WTC11 (cell line): Measurements from ENCODE around the gene DCP1B. TPM values are rescaled to one million over a fixed set of nuclear protein-coding genes. Genes with fewer than 3 reads are reported as not detected.

Source experiments
- ATAC-seq: fragments of 200-7000 bp; cut with Tn5 transposase; 2 replicates; pipeline ENCODE4 v1.10.0; 2021; ENCODE audit warnings: mild to moderate bottlenecking, moderate library complexity
- CTCF ChIA-PET: fragments of 300-600 bp; sonication (Branson Sonifier 250); formaldehyde crosslinking; loops from one replicate; lab custom pipeline; 2021; ENCODE audit warnings: antibody characterized with exemption; lab: Charles Lee
- POLR2A ChIA-PET: fragments of 350-600 bp; sonication (Branson Sonifier 250); formaldehyde crosslinking; loops from one replicate; lab custom pipeline; 2021; ENCODE audit warnings: antibody characterized with exemption; lab: Charles Lee
- DNase-seq: peaks from one replicate; pipeline ENCODE4 v3.0.0; 2021; ENCODE audit warnings: low spot score
- H3K27ac Mint-ChIP-seq: 2 replicates; pipeline ENCODE4 v1.8.0; 2021; ENCODE audit warnings: mixed read lengths
- H3K27me3 Mint-ChIP-seq: 2 replicates; pipeline ENCODE4 v1.8.0; 2021; ENCODE audit warnings: low read depth, mild to moderate bottlenecking, moderate library complexity, mixed read lengths
- H3K36me3 Mint-ChIP-seq: 2 replicates; pipeline ENCODE4 v1.8.0; 2021; ENCODE audit warnings: mixed read lengths
- H3K4me1 Mint-ChIP-seq: 2 replicates; pipeline ENCODE4 v1.8.0; 2022; ENCODE audit warnings: mixed read lengths
- H3K4me3 Mint-ChIP-seq: 2 replicates; pipeline ENCODE4 v1.8.0; 2021; ENCODE audit warnings: mild to moderate bottlenecking, moderate library complexity, mixed read lengths
- H3K9me3 Mint-ChIP-seq: 2 replicates; pipeline ENCODE4 v1.8.0; 2021; ENCODE audit warnings: mixed read lengths
- ESRRA ChIP-seq: sonication (generic); formaldehyde crosslinking; IDR thresholded peaks from 2 replicates; pipeline ENCODE4 v1.8.1; 2022; ENCODE audit warnings: mild to moderate bottlenecking, missing genetic modification reagents, borderline replicate concordance
- FOXK1 ChIP-seq: sonication (generic); formaldehyde crosslinking; IDR thresholded peaks from 2 replicates; pipeline ENCODE4 v1.8.0; 2022; ENCODE audit warnings: mild to moderate bottlenecking, moderate library complexity, missing genetic modification reagents
- JAZF1 ChIP-seq: fragments of 250-450 bp; sonication (Bioruptor Pico); IDR thresholded peaks from 2 replicates; pipeline ENCODE4 v1.9.0; 2021; ENCODE audit warnings: moderate library complexity, mild to moderate bottlenecking, inconsistent platforms
- RORB ChIP-seq: fragments of 250-450 bp; sonication (Bioruptor Pico); IDR thresholded peaks from 2 replicates; pipeline ENCODE4 v1.9.0; 2021; ENCODE audit warnings: mild to moderate bottlenecking
- TCF7 ChIP-seq: sonication (generic); formaldehyde crosslinking; IDR thresholded peaks from 2 replicates; pipeline ENCODE4 v1.8.0; 2022; ENCODE audit warnings: mild to moderate bottlenecking, low read depth, missing genetic modification reagents, moderate library complexity
- TEAD1 ChIP-seq: sonication (generic); formaldehyde crosslinking; IDR thresholded peaks from 2 replicates; pipeline ENCODE4 v1.8.0; 2022; ENCODE audit warnings: mild to moderate bottlenecking, missing genetic modification reagents
- TP53 ChIP-seq: sonication (generic); formaldehyde crosslinking; IDR thresholded peaks from 2 replicates; pipeline ENCODE4 v1.8.1; 2023; ENCODE audit warnings: mild to moderate bottlenecking, missing genetic modification reagents
- ZNF121 ChIP-seq: sonication (generic); formaldehyde crosslinking; IDR thresholded peaks from 2 replicates; pipeline ENCODE4 v1.8.0; 2023; ENCODE audit warnings: missing genetic modification reagents
- ZNF317 ChIP-seq: sonication (generic); formaldehyde crosslinking; IDR thresholded peaks from 2 replicates; pipeline ENCODE4 v1.8.1; 2023; ENCODE audit warnings: low read depth, mild to moderate bottlenecking, moderate library complexity, missing genetic modification reagents, borderline replicate concordance
- ZNF416 ChIP-seq: fragments of 250-450 bp; sonication (Bioruptor Pico); IDR thresholded peaks from 2 replicates; pipeline ENCODE4 v1.9.0; 2021; ENCODE audit warnings: mild to moderate bottlenecking, inconsistent platforms
- total RNA-seq: library from RNA; stranded (reverse); gene quantifications from 3 replicates; pipeline ENCODE4 v1.2.3, GENCODE V29; 2021
- TF ChIP-seq, protein P1 (sequence below): sonication (generic); formaldehyde crosslinking; IDR thresholded peaks from 2 replicates; pipeline ENCODE4 v1.8.0; 2022; ENCODE audit warnings: missing genetic modification reagents
- TF ChIP-seq, protein P2 (sequence below): fragments of 250-450 bp; sonication (Bioruptor Pico); IDR thresholded peaks from 2 replicates; pipeline ENCODE4 v1.9.0; 2021; ENCODE audit warnings: moderate library complexity, mild to moderate bottlenecking, inconsistent platforms, borderline replicate concordance
- TF ChIP-seq, protein P3 (sequence below): sonication (generic); formaldehyde crosslinking; IDR thresholded peaks from 2 replicates; pipeline ENCODE4 v1.8.1; 2022; ENCODE audit warnings: low read depth, missing genetic modification reagents, borderline replicate concordance
- TF ChIP-seq, protein P4 (sequence below): sonication (generic); formaldehyde crosslinking; IDR thresholded peaks from 2 replicates; pipeline ENCODE4 v1.8.1; 2022; ENCODE audit warnings: mild to moderate bottlenecking, moderate library complexity, missing genetic modification reagents
- TF ChIP-seq, protein P5 (sequence below): sonication (generic); formaldehyde crosslinking; conservative IDR thresholded peaks from 2 replicates; pipeline ENCODE4 v1.8.1; 2022; ENCODE audit warnings: mild to moderate bottlenecking, missing genetic modification reagents
- TF ChIP-seq, protein P6 (sequence below): sonication (generic); formaldehyde crosslinking; IDR thresholded peaks from 2 replicates; pipeline ENCODE4 v1.8.0; 2023; ENCODE audit warnings: missing genetic modification reagents, mild to moderate bottlenecking, borderline replicate concordance
- TF ChIP-seq, protein P7 (sequence below): sonication (generic); formaldehyde crosslinking; IDR thresholded peaks from 2 replicates; pipeline ENCODE4 v1.8.1; 2023; ENCODE audit warnings: mild to moderate bottlenecking, missing genetic modification reagents, borderline replicate concordance
- TF ChIP-seq, protein P8 (sequence below): fragments of 200-600 bp; IDR thresholded peaks from 2 replicates; pipeline ENCODE4 v1.8.0; 2022; ENCODE audit warnings: antibody characterized with exemption

DCP1B gene
- total RNA-seq, 1 experiment from 2014 or later = 25.1 TPM

DNA sequence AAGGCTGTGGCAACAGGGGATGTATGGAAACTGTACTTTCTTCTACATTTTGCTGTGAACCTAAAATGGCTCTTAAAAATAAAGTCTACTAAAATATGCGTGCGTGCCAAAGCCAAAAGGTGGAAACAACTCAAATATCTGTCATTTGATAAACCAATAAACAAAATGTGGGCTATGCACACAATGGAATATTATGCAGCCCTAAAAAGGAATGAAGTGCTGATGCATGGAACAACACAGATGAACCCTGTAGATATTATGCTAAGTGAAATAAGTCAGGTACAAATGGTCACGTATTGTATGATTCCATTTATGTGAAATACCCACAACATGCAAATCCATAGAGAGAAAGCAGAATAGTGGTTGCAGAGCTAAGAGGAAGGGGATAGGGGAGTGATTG is 93.8 kb downstream of the DCP1B start:
- Mint-ChIP-seq H3K27me3 (peaks cover 5% of the 10 kb centered on the region; the same call in 1 of the 2 replicates), H3K4me1 (peaks cover 7% of the 10 kb centered on the region; the same call in 1 of the 2 replicates), H3K27ac (no peak overlapping the region), H3K4me3 (no peak overlapping the region), H3K9me3 (peaks cover 26% of the 10 kb centered on the region), H3K36me3 (no peaks in the 10 kb centered on the region)
- ChIA-PET POLR2A (no interaction called here), CTCF (no interaction called here)
- TF ChIP-seq, protein P1, sequence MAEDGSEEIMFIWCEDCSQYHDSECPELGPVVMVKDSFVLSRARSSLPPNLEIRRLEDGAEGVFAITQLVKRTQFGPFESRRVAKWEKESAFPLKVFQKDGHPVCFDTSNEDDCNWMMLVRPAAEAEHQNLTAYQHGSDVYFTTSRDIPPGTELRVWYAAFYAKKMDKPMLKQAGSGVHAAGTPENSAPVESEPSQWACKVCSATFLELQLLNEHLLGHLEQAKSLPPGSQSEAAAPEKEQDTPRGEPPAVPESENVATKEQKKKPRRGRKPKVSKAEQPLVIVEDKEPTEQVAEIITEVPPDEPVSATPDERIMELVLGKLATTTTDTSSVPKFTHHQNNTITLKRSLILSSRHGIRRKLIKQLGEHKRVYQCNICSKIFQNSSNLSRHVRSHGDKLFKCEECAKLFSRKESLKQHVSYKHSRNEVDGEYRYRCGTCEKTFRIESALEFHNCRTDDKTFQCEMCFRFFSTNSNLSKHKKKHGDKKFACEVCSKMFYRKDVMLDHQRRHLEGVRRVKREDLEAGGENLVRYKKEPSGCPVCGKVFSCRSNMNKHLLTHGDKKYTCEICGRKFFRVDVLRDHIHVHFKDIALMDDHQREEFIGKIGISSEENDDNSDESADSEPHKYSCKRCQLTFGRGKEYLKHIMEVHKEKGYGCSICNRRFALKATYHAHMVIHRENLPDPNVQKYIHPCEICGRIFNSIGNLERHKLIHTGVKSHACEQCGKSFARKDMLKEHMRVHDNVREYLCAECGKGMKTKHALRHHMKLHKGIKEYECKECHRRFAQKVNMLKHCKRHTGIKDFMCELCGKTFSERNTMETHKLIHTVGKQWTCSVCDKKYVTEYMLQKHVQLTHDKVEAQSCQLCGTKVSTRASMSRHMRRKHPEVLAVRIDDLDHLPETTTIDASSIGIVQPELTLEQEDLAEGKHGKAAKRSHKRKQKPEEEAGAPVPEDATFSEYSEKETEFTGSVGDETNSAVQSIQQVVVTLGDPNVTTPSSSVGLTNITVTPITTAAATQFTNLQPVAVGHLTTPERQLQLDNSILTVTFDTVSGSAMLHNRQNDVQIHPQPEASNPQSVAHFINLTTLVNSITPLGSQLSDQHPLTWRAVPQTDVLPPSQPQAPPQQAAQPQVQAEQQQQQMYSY = no peak
- TF ChIP-seq, protein P2, sequence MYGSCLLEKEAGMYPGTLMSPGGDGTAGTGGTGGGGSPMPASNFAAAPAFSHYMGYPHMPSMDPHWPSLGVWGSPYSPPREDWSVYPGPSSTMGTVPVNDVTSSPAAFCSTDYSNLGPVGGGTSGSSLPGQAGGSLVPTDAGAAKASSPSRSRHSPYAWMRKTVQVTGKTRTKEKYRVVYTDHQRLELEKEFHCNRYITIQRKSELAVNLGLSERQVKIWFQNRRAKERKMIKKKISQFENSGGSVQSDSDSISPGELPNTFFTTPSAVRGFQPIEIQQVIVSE (CRISPR knock-in tag) = no peak
- TF ChIP-seq, protein P3, sequence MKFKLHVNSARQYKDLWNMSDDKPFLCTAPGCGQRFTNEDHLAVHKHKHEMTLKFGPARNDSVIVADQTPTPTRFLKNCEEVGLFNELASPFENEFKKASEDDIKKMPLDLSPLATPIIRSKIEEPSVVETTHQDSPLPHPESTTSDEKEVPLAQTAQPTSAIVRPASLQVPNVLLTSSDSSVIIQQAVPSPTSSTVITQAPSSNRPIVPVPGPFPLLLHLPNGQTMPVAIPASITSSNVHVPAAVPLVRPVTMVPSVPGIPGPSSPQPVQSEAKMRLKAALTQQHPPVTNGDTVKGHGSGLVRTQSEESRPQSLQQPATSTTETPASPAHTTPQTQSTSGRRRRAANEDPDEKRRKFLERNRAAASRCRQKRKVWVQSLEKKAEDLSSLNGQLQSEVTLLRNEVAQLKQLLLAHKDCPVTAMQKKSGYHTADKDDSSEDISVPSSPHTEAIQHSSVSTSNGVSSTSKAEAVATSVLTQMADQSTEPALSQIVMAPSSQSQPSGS (CRISPR knock-in tag) = no peak
- TF ChIP-seq RORB (no peak), TCF7 (CRISPR knock-in tag) (no peak), FOXK1 (CRISPR knock-in tag) (no peak), ZNF416 (CRISPR knock-in tag) (no peak), ZNF317 (CRISPR knock-in tag) (no peak), ESRRA (no peak), TP53 (no peak), JAZF1 (no peak), ZNF121 (CRISPR knock-in tag) (no peak), TEAD1 (CRISPR knock-in tag) (no peak)
- TF ChIP-seq, protein P4, sequence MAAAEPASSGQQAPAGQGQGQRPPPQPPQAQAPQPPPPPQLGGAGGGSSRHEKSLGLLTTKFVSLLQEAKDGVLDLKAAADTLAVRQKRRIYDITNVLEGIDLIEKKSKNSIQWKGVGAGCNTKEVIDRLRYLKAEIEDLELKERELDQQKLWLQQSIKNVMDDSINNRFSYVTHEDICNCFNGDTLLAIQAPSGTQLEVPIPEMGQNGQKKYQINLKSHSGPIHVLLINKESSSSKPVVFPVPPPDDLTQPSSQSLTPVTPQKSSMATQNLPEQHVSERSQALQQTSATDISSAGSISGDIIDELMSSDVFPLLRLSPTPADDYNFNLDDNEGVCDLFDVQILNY (CRISPR knock-in tag) = no peak
- TF ChIP-seq, protein P5, sequence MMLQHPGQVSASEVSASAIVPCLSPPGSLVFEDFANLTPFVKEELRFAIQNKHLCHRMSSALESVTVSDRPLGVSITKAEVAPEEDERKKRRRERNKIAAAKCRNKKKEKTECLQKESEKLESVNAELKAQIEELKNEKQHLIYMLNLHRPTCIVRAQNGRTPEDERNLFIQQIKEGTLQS (CRISPR knock-in tag) = no peak
- ATAC-seq = no peak
- DNase-seq = no peak

DNA sequence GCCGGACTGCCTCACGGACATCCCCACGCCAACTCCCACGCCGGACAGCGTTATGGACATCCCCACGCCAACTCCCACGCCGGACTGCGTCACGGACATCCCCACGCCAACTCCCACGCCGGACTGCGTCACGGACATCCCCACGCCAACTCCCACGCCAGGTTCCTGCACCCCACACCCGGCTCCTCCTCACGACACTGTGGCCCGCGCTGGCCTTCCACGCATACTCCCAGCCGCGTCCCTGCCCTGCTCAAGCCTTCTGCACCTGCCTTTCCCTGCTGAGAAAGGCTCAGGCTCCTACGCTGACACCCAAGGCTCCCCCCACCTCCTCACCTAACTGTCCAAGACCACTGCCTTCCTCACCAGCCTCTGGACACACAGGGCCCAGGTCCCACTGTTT is 95.5 kb downstream of the DCP1B start:
- TF ChIP-seq, protein P6, sequence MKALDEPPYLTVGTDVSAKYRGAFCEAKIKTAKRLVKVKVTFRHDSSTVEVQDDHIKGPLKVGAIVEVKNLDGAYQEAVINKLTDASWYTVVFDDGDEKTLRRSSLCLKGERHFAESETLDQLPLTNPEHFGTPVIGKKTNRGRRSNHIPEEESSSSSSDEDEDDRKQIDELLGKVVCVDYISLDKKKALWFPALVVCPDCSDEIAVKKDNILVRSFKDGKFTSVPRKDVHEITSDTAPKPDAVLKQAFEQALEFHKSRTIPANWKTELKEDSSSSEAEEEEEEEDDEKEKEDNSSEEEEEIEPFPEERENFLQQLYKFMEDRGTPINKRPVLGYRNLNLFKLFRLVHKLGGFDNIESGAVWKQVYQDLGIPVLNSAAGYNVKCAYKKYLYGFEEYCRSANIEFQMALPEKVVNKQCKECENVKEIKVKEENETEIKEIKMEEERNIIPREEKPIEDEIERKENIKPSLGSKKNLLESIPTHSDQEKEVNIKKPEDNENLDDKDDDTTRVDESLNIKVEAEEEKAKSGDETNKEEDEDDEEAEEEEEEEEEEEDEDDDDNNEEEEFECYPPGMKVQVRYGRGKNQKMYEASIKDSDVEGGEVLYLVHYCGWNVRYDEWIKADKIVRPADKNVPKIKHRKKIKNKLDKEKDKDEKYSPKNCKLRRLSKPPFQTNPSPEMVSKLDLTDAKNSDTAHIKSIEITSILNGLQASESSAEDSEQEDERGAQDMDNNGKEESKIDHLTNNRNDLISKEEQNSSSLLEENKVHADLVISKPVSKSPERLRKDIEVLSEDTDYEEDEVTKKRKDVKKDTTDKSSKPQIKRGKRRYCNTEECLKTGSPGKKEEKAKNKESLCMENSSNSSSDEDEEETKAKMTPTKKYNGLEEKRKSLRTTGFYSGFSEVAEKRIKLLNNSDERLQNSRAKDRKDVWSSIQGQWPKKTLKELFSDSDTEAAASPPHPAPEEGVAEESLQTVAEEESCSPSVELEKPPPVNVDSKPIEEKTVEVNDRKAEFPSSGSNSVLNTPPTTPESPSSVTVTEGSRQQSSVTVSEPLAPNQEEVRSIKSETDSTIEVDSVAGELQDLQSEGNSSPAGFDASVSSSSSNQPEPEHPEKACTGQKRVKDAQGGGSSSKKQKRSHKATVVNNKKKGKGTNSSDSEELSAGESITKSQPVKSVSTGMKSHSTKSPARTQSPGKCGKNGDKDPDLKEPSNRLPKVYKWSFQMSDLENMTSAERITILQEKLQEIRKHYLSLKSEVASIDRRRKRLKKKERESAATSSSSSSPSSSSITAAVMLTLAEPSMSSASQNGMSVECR (CRISPR knock-in tag) = no peak
- TF ChIP-seq, protein P7, sequence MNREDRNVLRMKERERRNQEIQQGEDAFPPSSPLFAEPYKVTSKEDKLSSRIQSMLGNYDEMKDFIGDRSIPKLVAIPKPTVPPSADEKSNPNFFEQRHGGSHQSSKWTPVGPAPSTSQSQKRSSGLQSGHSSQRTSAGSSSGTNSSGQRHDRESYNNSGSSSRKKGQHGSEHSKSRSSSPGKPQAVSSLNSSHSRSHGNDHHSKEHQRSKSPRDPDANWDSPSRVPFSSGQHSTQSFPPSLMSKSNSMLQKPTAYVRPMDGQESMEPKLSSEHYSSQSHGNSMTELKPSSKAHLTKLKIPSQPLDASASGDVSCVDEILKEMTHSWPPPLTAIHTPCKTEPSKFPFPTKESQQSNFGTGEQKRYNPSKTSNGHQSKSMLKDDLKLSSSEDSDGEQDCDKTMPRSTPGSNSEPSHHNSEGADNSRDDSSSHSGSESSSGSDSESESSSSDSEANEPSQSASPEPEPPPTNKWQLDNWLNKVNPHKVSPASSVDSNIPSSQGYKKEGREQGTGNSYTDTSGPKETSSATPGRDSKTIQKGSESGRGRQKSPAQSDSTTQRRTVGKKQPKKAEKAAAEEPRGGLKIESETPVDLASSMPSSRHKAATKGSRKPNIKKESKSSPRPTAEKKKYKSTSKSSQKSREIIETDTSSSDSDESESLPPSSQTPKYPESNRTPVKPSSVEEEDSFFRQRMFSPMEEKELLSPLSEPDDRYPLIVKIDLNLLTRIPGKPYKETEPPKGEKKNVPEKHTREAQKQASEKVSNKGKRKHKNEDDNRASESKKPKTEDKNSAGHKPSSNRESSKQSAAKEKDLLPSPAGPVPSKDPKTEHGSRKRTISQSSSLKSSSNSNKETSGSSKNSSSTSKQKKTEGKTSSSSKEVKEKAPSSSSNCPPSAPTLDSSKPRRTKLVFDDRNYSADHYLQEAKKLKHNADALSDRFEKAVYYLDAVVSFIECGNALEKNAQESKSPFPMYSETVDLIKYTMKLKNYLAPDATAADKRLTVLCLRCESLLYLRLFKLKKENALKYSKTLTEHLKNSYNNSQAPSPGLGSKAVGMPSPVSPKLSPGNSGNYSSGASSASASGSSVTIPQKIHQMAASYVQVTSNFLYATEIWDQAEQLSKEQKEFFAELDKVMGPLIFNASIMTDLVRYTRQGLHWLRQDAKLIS (CRISPR knock-in tag) = no peak
- TF ChIP-seq, protein P8, sequence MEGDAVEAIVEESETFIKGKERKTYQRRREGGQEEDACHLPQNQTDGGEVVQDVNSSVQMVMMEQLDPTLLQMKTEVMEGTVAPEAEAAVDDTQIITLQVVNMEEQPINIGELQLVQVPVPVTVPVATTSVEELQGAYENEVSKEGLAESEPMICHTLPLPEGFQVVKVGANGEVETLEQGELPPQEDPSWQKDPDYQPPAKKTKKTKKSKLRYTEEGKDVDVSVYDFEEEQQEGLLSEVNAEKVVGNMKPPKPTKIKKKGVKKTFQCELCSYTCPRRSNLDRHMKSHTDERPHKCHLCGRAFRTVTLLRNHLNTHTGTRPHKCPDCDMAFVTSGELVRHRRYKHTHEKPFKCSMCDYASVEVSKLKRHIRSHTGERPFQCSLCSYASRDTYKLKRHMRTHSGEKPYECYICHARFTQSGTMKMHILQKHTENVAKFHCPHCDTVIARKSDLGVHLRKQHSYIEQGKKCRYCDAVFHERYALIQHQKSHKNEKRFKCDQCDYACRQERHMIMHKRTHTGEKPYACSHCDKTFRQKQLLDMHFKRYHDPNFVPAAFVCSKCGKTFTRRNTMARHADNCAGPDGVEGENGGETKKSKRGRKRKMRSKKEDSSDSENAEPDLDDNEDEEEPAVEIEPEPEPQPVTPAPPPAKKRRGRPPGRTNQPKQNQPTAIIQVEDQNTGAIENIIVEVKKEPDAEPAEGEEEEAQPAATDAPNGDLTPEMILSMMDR = no peak
- H3K4me1 Mint-ChIP-seq = peaks cover 3% of the 10 kb centered on the region; the same call in 1 of the 2 replicates
- peaks cover 40% of the 10 kb centered on the region for H3K9me3 Mint-ChIP-seq
- ATAC-seq = no peak
- peaks cover 5% of the 10 kb centered on the region; the same call in 1 of the 2 replicates for H3K27me3 Mint-ChIP-seq
- ChIA-PET POLR2A (no interaction called here), CTCF (no interaction called here)
- no peak overlapping the region for H3K27ac Mint-ChIP-seq
- H3K4me3 Mint-ChIP-seq = no peak overlapping the region
- no peak for DNase-seq
- H3K36me3 Mint-ChIP-seq = peaks cover 3% of the 10 kb centered on the region; the same call in 1 of the 2 replicates
